ENCODE measurements around the gene DQX1. TPM values are rescaled to one million over a fixed set of nuclear protein-coding genes. Genes with fewer than 3 reads are reported as not detected.

Gene DQX1
- total and polyA plus RNA-seq, 9 of the 15 experiments (the other 6 are each of a cell fraction or from before 2014, with no cell fraction given): 0.04 to 0.38 (median 0.18) TPM; not detected in 1

GRCh38 chr2:74530239-74531187, 4.5 kb upstream of the DQX1 start (continued):
- no peak for TF ChIP-seq STAT6 (CRISPR knock-in tag; IDR thresholded peaks at IDR 0.05)
- TF ChIP-seq HMG20A (CRISPR knock-in tag; conservative IDR thresholded peaks at IDR 0.05): no peak
- TF ChIP-seq ZNF655 (CRISPR knock-in tag; IDR thresholded peaks at IDR 0.05): no peak
- no peak for TF ChIP-seq XRCC5 (IDR thresholded peaks at IDR 0.05; ENCODE audit: low read depth, low read length)
- TF ChIP-seq HBP1 (CRISPR knock-in tag; IDR thresholded peaks at IDR 0.05): no peak
- TF ChIP-seq NR3C1 (CRISPR knock-in tag; IDR thresholded peaks at IDR 0.05): no peak
- TF ChIP-seq HEY1 (CRISPR knock-in tag; IDR thresholded peaks at IDR 0.05; ENCODE audit: borderline replicate concordance): no peak
- TF ChIP-seq RBM34 (IDR thresholded peaks at IDR 0.05; ENCODE audit: borderline replicate concordance, insufficient read depth, low read length): no peak
- no peak for TF ChIP-seq ZNF347 (CRISPR knock-in tag; IDR thresholded peaks at IDR 0.05; ENCODE audit: low read depth)
- peak; percentile 54; the same call in 1 of the 2 replicates for TF ChIP-seq RBFOX2 (IDR thresholded peaks at IDR 0.05; ENCODE audit: low read depth, low read length)
- TF ChIP-seq TCF7 (IDR thresholded peaks at IDR 0.05; ENCODE audit: borderline replicate concordance): no peak
- TF ChIP-seq ZNF133 (CRISPR knock-in tag; IDR thresholded peaks at IDR 0.05): no peak
- TF ChIP-seq ELF2 (CRISPR knock-in tag; IDR thresholded peaks at IDR 0.05): no peak
- TF ChIP-seq CEBPZ (IDR thresholded peaks at IDR 0.05; ENCODE audit: borderline replicate concordance, low read depth, low read length): no peak
- peak; percentile 5 for TF ChIP-seq JUND (IDR thresholded peaks at IDR 0.05; ENCODE audit: borderline replicate concordance, low read depth, low read length)
- peak; percentile 51; the same call in 1 of the 3 replicates for TF ChIP-seq JUND (tag; IDR thresholded peaks at IDR 0.05; ENCODE audit: borderline replicate concordance, low read depth, low read length)

Data from K562 (cell line).